ENCODE measurements around the gene LRRC14B.

- TF ChIP-seq CTCF (optimal IDR thresholded peaks at IDR 0.05 in 1 of 3, IDR thresholded peaks at IDR 0.05 in 1 of 3, conservative IDR thresholded peaks at IDR 0.05 in 1 of 3; ENCODE audit: extremely low read depth in 1 of 3, insufficient read depth in 2 of 3, low read length in 3 of 3) (no peak), EZH2 (IDR thresholded peaks at IDR 0.05; ENCODE audit: low read length) (no peak)
Measured at GRCh38 chr5:166441-167372, 24.6 kb upstream of the LRRC14B start.
